GM12801 (cell line): Measurements from ENCODE around the gene DOCK1.

ENCODE experiments used
- TF ChIP-seq, protein P1 (sequence below): IDR thresholded peaks from one replicate; pipeline ENCODE4 v1.5.1; 2011; ENCODE audit warnings: control low read depth; ENCODE audit not compliant: insufficient read length; ENCODE audit errors: extremely low read depth

The DOCK1 gene

DNA sequence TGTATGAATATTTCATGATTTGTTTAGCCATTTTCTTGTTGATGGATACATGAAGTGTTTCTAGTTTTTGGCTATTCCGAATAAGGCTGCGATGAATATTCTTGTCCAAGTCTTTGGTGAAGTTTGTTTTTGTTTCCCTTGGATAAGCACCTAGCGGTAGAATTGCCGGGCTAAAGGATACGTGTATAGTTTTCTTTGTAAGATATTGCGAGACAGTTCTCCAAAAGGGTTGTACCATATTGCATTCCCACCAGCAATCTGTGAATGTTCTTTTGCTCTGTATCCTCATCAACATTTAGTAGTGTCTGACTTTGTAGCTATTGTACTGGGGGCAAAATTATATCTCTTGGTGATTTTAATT, 142.6 kb downstream of the DOCK1 start:
- TF ChIP-seq, protein P1, sequence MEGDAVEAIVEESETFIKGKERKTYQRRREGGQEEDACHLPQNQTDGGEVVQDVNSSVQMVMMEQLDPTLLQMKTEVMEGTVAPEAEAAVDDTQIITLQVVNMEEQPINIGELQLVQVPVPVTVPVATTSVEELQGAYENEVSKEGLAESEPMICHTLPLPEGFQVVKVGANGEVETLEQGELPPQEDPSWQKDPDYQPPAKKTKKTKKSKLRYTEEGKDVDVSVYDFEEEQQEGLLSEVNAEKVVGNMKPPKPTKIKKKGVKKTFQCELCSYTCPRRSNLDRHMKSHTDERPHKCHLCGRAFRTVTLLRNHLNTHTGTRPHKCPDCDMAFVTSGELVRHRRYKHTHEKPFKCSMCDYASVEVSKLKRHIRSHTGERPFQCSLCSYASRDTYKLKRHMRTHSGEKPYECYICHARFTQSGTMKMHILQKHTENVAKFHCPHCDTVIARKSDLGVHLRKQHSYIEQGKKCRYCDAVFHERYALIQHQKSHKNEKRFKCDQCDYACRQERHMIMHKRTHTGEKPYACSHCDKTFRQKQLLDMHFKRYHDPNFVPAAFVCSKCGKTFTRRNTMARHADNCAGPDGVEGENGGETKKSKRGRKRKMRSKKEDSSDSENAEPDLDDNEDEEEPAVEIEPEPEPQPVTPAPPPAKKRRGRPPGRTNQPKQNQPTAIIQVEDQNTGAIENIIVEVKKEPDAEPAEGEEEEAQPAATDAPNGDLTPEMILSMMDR: no peak

DNA sequence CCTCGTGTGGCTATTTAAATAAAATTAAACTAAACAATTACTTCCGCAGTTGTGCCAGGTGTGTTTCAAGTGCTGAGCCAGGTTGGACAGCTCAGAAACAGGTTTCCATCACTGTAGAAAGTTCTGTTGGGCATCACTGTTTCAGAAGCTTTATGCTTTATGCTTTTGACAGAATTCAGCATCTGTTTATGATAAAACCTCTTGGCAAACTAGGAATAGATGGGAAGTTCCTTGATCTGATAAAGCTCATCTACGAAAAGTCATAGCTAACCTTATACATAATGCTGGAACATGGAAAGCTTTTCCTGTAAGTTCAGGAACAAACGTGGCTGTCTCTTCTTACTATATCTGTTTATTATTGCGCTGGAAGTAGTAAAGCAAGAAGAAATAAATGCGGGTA, 143.4 kb downstream of the DOCK1 start:
- TF ChIP-seq, protein P1: no peak

DNA sequence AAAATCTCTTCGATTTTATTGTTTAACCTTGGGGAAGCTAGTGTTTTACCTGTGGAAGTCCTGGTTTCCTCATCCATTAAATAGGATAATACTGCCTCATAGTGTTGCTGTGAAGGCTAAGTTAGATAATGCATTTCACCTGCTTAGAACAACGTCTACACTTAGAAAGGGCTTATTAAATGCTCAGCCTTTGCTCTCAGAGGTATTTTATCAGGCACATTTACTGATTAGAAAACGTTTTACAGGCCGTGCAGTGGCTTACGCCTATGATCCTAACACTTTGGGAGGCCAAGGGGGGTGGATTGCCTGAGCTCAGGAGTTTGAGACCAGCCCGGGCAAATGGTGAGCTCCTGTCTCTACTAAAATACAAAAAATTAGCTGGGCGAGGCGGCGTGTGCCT, 146.8 kb downstream of the DOCK1 start:
- TF ChIP-seq, protein P1: no peak

DNA sequence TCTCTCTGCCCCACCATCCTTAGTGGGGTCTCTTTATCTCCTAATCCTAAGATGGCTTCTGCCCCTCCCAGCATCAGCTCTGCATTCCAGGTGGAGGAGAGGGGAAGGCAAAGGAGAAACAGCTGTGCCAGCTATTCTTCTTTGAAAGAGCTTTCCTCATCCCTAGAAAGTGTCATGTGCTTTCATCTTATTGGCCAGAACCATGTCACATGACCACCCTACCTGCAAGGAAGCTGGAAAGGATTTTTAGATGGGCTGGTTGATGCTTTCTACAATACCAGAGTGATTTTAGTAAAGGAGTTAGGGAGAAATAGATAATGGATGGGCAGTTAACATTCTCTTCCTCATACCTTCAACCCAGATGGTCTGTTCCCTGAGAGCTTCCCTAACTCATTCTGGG, 150.0 kb downstream of the DOCK1 start:
- TF ChIP-seq, protein P1: no peak

DNA sequence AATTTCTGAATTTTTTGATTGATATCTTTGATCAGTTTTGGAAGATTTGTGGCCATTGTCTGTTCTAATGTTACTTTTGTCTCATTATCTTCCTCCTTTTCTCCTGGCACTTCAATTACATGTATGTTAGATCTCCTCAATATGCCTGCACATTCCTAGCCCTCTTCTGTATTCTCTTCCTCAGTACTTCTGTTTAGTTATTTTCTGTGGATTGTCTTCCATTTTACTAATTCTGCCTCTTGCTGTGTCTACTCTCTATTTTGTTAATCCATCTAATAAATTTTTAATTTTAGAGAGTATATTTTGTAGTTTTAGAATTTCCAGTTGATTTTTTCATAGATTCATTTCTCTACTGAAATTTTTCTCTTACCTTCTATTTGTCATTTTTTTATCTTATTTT, 154.1 kb downstream of the DOCK1 start:
- TF ChIP-seq, protein P1: no peak

DNA sequence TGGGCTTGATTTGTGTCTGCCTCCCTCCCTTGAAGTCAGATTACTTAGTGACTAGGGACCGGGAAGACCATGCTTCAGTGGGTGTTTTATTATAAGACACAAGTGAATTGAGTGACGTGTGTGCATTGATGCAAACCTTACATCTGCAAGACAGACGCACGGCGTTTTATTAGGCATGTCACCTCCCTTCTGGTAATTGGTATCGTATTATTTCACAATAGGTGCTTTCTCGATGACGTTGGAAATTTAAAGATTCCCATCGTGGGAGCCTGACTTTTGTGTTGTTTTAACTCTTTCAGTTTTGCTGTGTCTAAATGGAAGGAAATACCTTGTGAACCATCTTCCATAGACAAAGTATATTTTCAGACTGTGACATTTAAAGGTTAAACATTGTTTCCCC, 158.5 kb downstream of the DOCK1 start:
- TF ChIP-seq, protein P1: no peak

DNA sequence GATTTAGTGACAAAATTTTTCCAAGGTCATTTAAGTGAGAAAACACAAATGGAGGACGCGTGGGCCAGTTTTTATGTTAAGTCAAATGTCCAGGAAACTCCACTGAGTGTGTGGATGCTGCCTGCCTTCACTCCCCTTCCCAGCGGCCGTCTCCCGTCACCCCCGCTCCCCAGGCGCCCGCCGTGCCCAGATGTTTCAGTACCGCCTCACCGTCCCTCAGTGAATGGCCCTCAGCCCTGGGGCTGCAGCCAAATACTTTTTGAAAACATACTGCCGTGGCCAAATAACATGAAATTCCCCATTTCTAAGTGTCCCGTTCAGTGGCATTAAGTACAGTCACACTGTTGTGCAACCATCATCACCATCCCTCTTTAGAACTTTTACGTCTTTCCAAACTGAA, 159.2 kb downstream of the DOCK1 start:
- TF ChIP-seq, protein P1: no peak
